ENCODE results near the gene URB2.

- TF ChIP-seq, protein P1, sequence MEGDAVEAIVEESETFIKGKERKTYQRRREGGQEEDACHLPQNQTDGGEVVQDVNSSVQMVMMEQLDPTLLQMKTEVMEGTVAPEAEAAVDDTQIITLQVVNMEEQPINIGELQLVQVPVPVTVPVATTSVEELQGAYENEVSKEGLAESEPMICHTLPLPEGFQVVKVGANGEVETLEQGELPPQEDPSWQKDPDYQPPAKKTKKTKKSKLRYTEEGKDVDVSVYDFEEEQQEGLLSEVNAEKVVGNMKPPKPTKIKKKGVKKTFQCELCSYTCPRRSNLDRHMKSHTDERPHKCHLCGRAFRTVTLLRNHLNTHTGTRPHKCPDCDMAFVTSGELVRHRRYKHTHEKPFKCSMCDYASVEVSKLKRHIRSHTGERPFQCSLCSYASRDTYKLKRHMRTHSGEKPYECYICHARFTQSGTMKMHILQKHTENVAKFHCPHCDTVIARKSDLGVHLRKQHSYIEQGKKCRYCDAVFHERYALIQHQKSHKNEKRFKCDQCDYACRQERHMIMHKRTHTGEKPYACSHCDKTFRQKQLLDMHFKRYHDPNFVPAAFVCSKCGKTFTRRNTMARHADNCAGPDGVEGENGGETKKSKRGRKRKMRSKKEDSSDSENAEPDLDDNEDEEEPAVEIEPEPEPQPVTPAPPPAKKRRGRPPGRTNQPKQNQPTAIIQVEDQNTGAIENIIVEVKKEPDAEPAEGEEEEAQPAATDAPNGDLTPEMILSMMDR (conservative IDR thresholded peaks at IDR 0.05; ENCODE audit: low read length): no peak
- no peak for TF ChIP-seq EZH2phosphoT487 (IDR thresholded peaks at IDR 0.05; ENCODE audit: borderline replicate concordance)
Observed at GRCh38 chr1:229600229-229600628, 25.8 kb upstream of the URB2 start.

Measured in Loucy (cell line).